HG02938 (cell line): ENCODE data around the gene SP3.

Source experiments
- ATAC-seq: cut with Tn5 transposase; IDR thresholded peaks from one replicate; pipeline ENCODE4 v1.9.1; 2021; ENCODE audit warnings: mild to moderate bottlenecking, moderate library complexity; ENCODE audit not compliant: unreplicated experiment

SP3 gene

GRCh38 chr2:173997269-173997668, 32.1 kb upstream of the SP3 start:
- ATAC-seq = peak; percentile 94

- no peak for ATAC-seq
Measured at GRCh38 chr2:173996766-173997165, 31.6 kb upstream of the SP3 start.

GRCh38 chr2:173993459-173993858, 28.3 kb upstream of the SP3 start:
- ATAC-seq = no peak

- no peak for ATAC-seq
Measured at GRCh38 chr2:173991856-173992588, 26.8 kb upstream of the SP3 start.

- ATAC-seq = peak; percentile 60
Measured at GRCh38 chr2:173990970-173991819, 26.0 kb upstream of the SP3 start.

- ATAC-seq = no peak
Measured at GRCh38 chr2:173990245-173990644, 25.1 kb upstream of the SP3 start.

GRCh38 chr2:173989884-173990215, 24.7 kb upstream of the SP3 start:
- ATAC-seq = peak; percentile 34

GRCh38 chr2:173989160-173989883, 24.1 kb upstream of the SP3 start:
- ATAC-seq = peak; percentile 45

GRCh38 chr2:173986805-173987204, 21.6 kb upstream of the SP3 start:
- no peak for ATAC-seq

- ATAC-seq = no peak
Measured at GRCh38 chr2:173985605-173985992, 20.4 kb upstream of the SP3 start.

- ATAC-seq = no peak
Measured at GRCh38 chr2:173984866-173985604, 19.9 kb upstream of the SP3 start.

- no peak for ATAC-seq
Measured at GRCh38 chr2:173983391-173983871, 18.3 kb upstream of the SP3 start.

- no peak for ATAC-seq
Measured at GRCh38 chr2:173982918-173983317, 17.7 kb upstream of the SP3 start.

GRCh38 chr2:173982182-173982714, 17.1 kb upstream of the SP3 start:
- ATAC-seq = no peak

GRCh38 chr2:173981520-173981919, 16.3 kb upstream of the SP3 start:
- no peak for ATAC-seq

- ATAC-seq = no peak
Measured at GRCh38 chr2:173979751-173980351, 14.7 kb upstream of the SP3 start.

- no peak for ATAC-seq
Measured at GRCh38 chr2:173978447-173978846, 13.3 kb upstream of the SP3 start.

GRCh38 chr2:173972636-173973035, 7.5 kb upstream of the SP3 start:
- no peak for ATAC-seq

GRCh38 chr2:173972165-173972564, 7.0 kb upstream of the SP3 start:
- ATAC-seq = no peak

GRCh38 chr2:173970516-173970924, 5.3 kb upstream of the SP3 start:
- ATAC-seq = no peak
